Body of pancreas (tissue), 4 donors: Measurements from ENCODE around the gene UBA7. TPM values are rescaled to one million over a fixed set of nuclear protein-coding genes. Genes with fewer than 3 reads are reported as not detected.

Experiments used
- ATAC-seq: fragments of 150-250 bp; one replicate; pipeline ENCODE4 v1.9.1; 2016
- DNase-seq, 4 donors: peaks; one replicate each; pipeline ENCODE4 v3.0.0-alpha.2; 2019
- H3K27ac ChIP-seq, 4 donors: fragments of 200-600 bp; sonication (generic); 1 replicate in 3 of 4; 2 replicates in 1 of 4; pipeline versions ENCODE4 v1.5.1 to v1.6.1; 2016 to 2019; ENCODE audit warnings: mild to moderate bottlenecking in 1 of 4, mixed read lengths in 1 of 4, moderate library complexity in 1 of 4
- H3K27me3 ChIP-seq, 2 donors: fragments of 200-600 bp; sonication (generic); one replicate each; pipeline ENCODE4 v1.6.0; 2016; ENCODE audit warnings: mild to moderate bottlenecking in 1 of 2
- H3K36me3 ChIP-seq, 2 donors: fragments of 200-600 bp; sonication (generic); replicated peaks in 1 of 2; 2 replicates each; pipeline ENCODE4 v1.5.1; 2016; ENCODE audit warnings: low read depth in 2 of 2; ENCODE audit not compliant: insufficient read depth in 1 of 2
- H3K4me1 ChIP-seq: fragments of 200-600 bp; sonication (generic); one replicate; pipeline ENCODE4 v1.6.0; 2016
- H3K4me3 ChIP-seq, 2 donors: fragments of 200-600 bp; sonication (generic); 1 replicate in 1 of 2; 2 replicates in 1 of 2; pipeline ENCODE4 v1.5.1; 2016 to 2019
- H3K9me3 ChIP-seq, 3 donors: fragments of 200-600 bp; sonication (generic); 1 replicate in 2 of 3; 2 replicates in 1 of 3; pipeline ENCODE4 v1.5.1; 2016
- POLR2A ChIP-seq, 3 donors: fragments of 450-650 bp; IDR thresholded peaks; one replicate each; pipeline ENCODE4 v1.6.1; 2016; ENCODE audit warnings: antibody characterized with exemption in 3 of 3, mild to moderate bottlenecking in 2 of 3
- WGBS, 2 donors: methylation state at CpG; one replicate each; pipeline ENCODE4 v1.1.5; 2017; 5-methylcytosine and 5-hydroxymethylcytosine counted together
- intact Hi-C: fragments of 100-400 bp; cut with DNase I; formaldehyde crosslinking; loops from one replicate; pipeline ENCODE4 v1.15.1; 2023
- microRNA-seq, 2 donors: library from miRNA; unstranded; fragments of <30 nt; microRNA quantifications; one replicate each; pipeline ENCODE4, GENCODE V29; 2016; ENCODE audit warnings: borderline number of aligned reads in 2 of 2, borderline replicate concordance in 2 of 2
- small RNA-seq: library from RNA; depleted of rRNA; stranded (forward); fragments of <200 nt; gene quantifications from one replicate; pipeline ENCODE3, GENCODE V24; 2016
- total RNA-seq, 2 donors: library from RNA; depleted of rRNA; stranded (reverse); fragments of >200 nt; gene quantifications; one replicate each; pipeline ENCODE4 v1.1.0, GENCODE V29; 2016
- TF ChIP-seq, protein P1 (sequence below), 7 experiments: fragments of 450-650 bp in 4 of 7; fragments of 200-600 bp in 3 of 7; sonication (generic) in 3 of 7; IDR thresholded peaks; one replicate each; pipeline ENCODE4 v1.5.1; 2016 to 2019; ENCODE audit warnings: antibody characterized with exemption in 7 of 7

UBA7 gene
- total RNA-seq, 2 donors from 2014 or later: 39.2 to 86.4 TPM

DNA sequence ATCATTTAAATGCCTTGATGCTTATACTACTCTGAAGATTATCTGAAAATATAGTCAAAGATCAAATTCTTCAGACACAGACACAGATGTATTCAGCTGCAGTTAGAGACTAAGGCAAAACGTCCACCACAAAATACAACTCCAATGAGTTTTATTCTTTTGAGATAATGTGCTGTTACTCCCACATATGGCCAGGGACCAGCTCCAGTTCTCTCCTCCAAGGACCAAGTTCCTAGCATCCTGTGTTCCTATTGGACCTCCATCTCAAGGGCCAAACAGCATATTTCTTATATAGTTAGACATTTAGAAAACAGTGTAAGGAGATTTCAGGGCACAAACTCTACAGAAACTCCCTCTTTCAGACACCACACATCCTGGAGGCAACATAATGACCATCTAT is 54.5 kb downstream of the UBA7 start:
- WGBS, 2 donors: 50 to 64% methylated on average over 1 of the region's 1 CpG
- TF ChIP-seq, protein P1, sequence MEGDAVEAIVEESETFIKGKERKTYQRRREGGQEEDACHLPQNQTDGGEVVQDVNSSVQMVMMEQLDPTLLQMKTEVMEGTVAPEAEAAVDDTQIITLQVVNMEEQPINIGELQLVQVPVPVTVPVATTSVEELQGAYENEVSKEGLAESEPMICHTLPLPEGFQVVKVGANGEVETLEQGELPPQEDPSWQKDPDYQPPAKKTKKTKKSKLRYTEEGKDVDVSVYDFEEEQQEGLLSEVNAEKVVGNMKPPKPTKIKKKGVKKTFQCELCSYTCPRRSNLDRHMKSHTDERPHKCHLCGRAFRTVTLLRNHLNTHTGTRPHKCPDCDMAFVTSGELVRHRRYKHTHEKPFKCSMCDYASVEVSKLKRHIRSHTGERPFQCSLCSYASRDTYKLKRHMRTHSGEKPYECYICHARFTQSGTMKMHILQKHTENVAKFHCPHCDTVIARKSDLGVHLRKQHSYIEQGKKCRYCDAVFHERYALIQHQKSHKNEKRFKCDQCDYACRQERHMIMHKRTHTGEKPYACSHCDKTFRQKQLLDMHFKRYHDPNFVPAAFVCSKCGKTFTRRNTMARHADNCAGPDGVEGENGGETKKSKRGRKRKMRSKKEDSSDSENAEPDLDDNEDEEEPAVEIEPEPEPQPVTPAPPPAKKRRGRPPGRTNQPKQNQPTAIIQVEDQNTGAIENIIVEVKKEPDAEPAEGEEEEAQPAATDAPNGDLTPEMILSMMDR (IDR thresholded peaks at IDR 0.05): no peak
- TF ChIP-seq POLR2A (IDR thresholded peaks at IDR 0.05): no peak
- ATAC-seq (no peak), DNase-seq (no peak)
- intact Hi-C loops: no loop called here
- peaks cover 26% of the 10 kb centered on the region for H3K4me1 ChIP-seq
- no peaks in the 10 kb centered on the region for H3K9me3 ChIP-seq
- no peaks in the 10 kb centered on the region for H3K27me3 ChIP-seq
- H3K36me3 ChIP-seq: no peaks in the 10 kb centered on the region
- no peak overlapping the region for H3K4me3 ChIP-seq
- H3K27ac ChIP-seq: no peak overlapping the region

DNA sequence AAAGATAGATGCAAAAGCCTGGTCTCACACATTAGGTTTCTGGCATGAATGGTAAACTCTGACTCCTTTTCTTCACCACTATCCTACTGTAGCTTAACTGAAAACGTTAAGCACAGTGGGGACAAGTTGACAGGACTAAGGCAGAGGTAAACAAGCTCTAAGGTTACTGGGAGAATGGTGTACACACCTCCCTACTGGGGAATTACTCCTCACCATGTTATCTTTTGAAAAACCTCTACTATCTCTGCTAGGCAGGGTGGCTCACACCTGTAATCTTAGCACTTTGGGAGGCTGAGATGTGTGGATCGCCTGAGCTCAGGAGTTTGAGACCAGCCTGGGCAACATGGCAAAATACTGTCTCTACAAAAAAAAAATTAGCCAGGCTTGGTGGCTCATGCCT is 56.6 kb downstream of the UBA7 start:
- Histone ChIP-seq H3K4me3 (no peak overlapping the region), H3K27me3 (no peaks in the 10 kb centered on the region), H3K36me3 (no peaks in the 10 kb centered on the region), H3K9me3 (no peaks in the 10 kb centered on the region), H3K27ac (no peak overlapping the region), H3K4me1 (peaks cover 36% of the 10 kb centered on the region)
- 62 to 68% methylated on average over 2 of the region's 2 CpGs for WGBS, 2 donors
- no peak for DNase-seq
- intact Hi-C loops: no loop called here
- no peak for TF ChIP-seq POLR2A (IDR thresholded peaks at IDR 0.05)
- TF ChIP-seq, protein P1 (IDR thresholded peaks at IDR 0.05): no peak
- ATAC-seq: no peak

- ATAC-seq: no peak
- Histone ChIP-seq H3K4me3 (no peak overlapping the region), H3K9me3 (no peaks in the 10 kb centered on the region), H3K27ac (no peak overlapping the region), H3K27me3 (no peaks in the 10 kb centered on the region), H3K36me3 (no peaks in the 10 kb centered on the region), H3K4me1 (peaks cover 36% of the 10 kb centered on the region)
- WGBS, 2 donors: 39 to 50% methylated on average over 1 of the region's 1 CpG
- no peak for DNase-seq
- intact Hi-C loops: no loop called here
- no peak for TF ChIP-seq POLR2A (IDR thresholded peaks at IDR 0.05)
- TF ChIP-seq, protein P1 (IDR thresholded peaks at IDR 0.05): no peak
Measured at GRCh38 chr3:49756036-49756435, 57.7 kb downstream of the UBA7 start.

Small RNA genes within 50 kb of the gene (microRNA-seq; reads per million reads assigned to microRNA genes)
- gene MIR5193: 0 reads per million in 2 donors

Small RNA genes within 50 kb of the gene (small RNA-seq; reads per million reads assigned to genes)
- gene COX6CP14 (not detected), gene RN7SL217P (not detected)

Other genes starting within 250 kb of the UBA7 start
- 10 to 100 TPM; 58.7 to 67.7 TPM for gene APEH, start 139.6 kb downstream of the UBA7 start, total RNA-seq
- gene MST1, start 124.5 kb downstream of the UBA7 start, total RNA-seq: 10 to 100 TPM; 16.9 to 80.4 TPM
- 10 to 100 TPM; 18.4 to 28.7 TPM for gene RNF123, start 124.4 kb downstream of the UBA7 start, total RNA-seq
- 1 to 10 TPM; 2.0 to 2.1 TPM for gene AMIGO3, start 94.3 kb downstream of the UBA7 start, total RNA-seq
- gene GMPPB, start 90.0 kb downstream of the UBA7 start, total RNA-seq: 10 to 100 TPM; 36.3 to 43.8 TPM
- 10 to 100 TPM; 19.8 to 27.5 TPM for gene IP6K1, start 27.4 kb downstream of the UBA7 start, total RNA-seq
- gene CDHR4, start 14.1 kb downstream of the UBA7 start, total RNA-seq: under 1 TPM in 1 of 2 donors, not detected in 1; 0.26 TPM
- gene INKA1, start 10.7 kb downstream of the UBA7 start, total RNA-seq: 1 to 10 TPM in 1 of 2 donors, not detected in 1; 2.6 TPM
- gene TRAIP, start 42.6 kb upstream of the UBA7 start, total RNA-seq: 1 to 10 TPM; 1.8 to 3.6 TPM
- gene CAMKV, start 56.0 kb upstream of the UBA7 start, total RNA-seq: not detected
- gene MST1R, start 89.9 kb upstream of the UBA7 start, total RNA-seq: 10 to 100 TPM; 10.4 to 12.2 TPM
- gene MON1A, start 115.9 kb upstream of the UBA7 start, total RNA-seq: 10 to 100 TPM in 1 of 2 donors, 1 to 10 TPM in 1; 4.9 to 13.5 TPM
- gene RBM6, start 126.2 kb upstream of the UBA7 start, total RNA-seq: 100 to 1,000 TPM; 123 to 146 TPM